MCF 10A (cell line): ENCODE measurements around the gene SLC24A3. TPM values are rescaled to one million over a fixed set of nuclear protein-coding genes. Genes with fewer than 3 reads are reported as not detected.

Source experiments
- BruUV-seq: library from RNA; stranded (reverse); fragments of 400-500 nt; replicated peaks from 2 replicates; lab custom pipeline; 2021; lab: Mats Ljungman, UMichigan
- CTCF ChIA-PET: fragments of 300-600 bp; sonication (Branson Sonifier 250); formaldehyde crosslinking; extraction: SDS; loops from one replicate; lab custom pipeline; 2021; ENCODE audit warnings: antibody characterized with exemption, inconsistent platforms; lab: Yijun Ruan, JAX
- POLR2A ChIA-PET: fragments of 300-600, 350-650 bp; sonication (Branson Sonifier 250); formaldehyde crosslinking; extraction: SDS; loops from one replicate; lab custom pipeline; 2020; ENCODE audit warnings: antibody characterized with exemption, inconsistent platforms; lab: Yijun Ruan, JAX
- DNase-seq: peaks from one replicate; pipeline ENCODE4 v3.0.0-alpha.2; 2018; ENCODE audit not compliant: unreplicated experiment
- H3K27ac Mint-ChIP-seq: one replicate; pipeline ENCODE4 v1.8.0; 2022; ENCODE audit warnings: mild to moderate bottlenecking, low read depth, mixed read lengths; ENCODE audit not compliant: unreplicated experiment
- H3K27me3 Mint-ChIP-seq: one replicate; pipeline ENCODE4 v1.8.0; 2022; ENCODE audit warnings: mixed read lengths; ENCODE audit not compliant: insufficient read depth, unreplicated experiment
- H3K36me3 Mint-ChIP-seq: one replicate; pipeline ENCODE4 v1.8.0; 2022; ENCODE audit warnings: mild to moderate bottlenecking, moderate library complexity, mixed read lengths; ENCODE audit not compliant: insufficient read depth, unreplicated experiment
- H3K4me1 Mint-ChIP-seq: one replicate; pipeline ENCODE4 v1.8.0; 2022; ENCODE audit warnings: mixed read lengths; ENCODE audit not compliant: insufficient read depth, unreplicated experiment
- H3K4me3 Mint-ChIP-seq: one replicate; pipeline ENCODE4 v1.8.0; 2022; ENCODE audit warnings: mild to moderate bottlenecking, moderate library complexity, mixed read lengths; ENCODE audit not compliant: unreplicated experiment
- H3K9me3 Mint-ChIP-seq: one replicate; pipeline ENCODE4 v1.8.0; 2022; ENCODE audit warnings: mixed read lengths; ENCODE audit not compliant: unreplicated experiment
- CTCF ChIP-seq: fragments of 200-600 bp; IDR thresholded peaks from one replicate; pipeline ENCODE4 v1.8.0; 2022; ENCODE audit warnings: antibody characterized with exemption, mild to moderate bottlenecking; ENCODE audit not compliant: unreplicated experiment
- intact Hi-C: fragments of 100-400 bp; cut with micrococcal nuclease; formaldehyde crosslinking; loops from 2 replicates; pipeline ENCODE4 v1.14.1; 2022
- total RNA-seq: library from RNA; stranded (reverse); gene quantifications from 2 replicates; pipeline ENCODE4 v1.2.3, GENCODE V29; 2022

The SLC24A3 gene
- total RNA-seq, 1 experiment from 2014 or later = not detected

GRCh38 chr20:19661717-19662636 is 449.5 kb downstream of the SLC24A3 start:
- peak; percentile 73 for DNase-seq
- no peak overlapping the region for H3K27ac Mint-ChIP-seq
- CTCF ChIA-PET = interaction anchor here (0.6 to 6.9 kb wide), 80 partner anchors 8 to 1386 kb away, joined by 3 to 128 read pairs (median 4); partner anchors contain the start of genes DZANK1 and POLR3F
- peak; percentile 99 for TF ChIP-seq CTCF
- H3K9me3 Mint-ChIP-seq = no peaks in the 10 kb centered on the region
- H3K4me3 Mint-ChIP-seq = no peak overlapping the region
- peaks cover 59% of the 10 kb centered on the region for H3K27me3 Mint-ChIP-seq
- no peaks in the 10 kb centered on the region for H3K4me1 Mint-ChIP-seq
- POLR2A ChIA-PET = interaction anchor here (0.6 kb wide), 1 partner anchor 1685 kb away, joined by 3 read pairs; no protein-coding TSS in a partner anchor
- intact Hi-C loops = loop anchor here (1.0 kb wide), 5 partner anchors 34 to 1249 kb away; no protein-coding TSS in a partner anchor
- no TSS peak for BruUV-seq
- no peaks in the 10 kb centered on the region for H3K36me3 Mint-ChIP-seq

- Mint-ChIP-seq H3K9me3 (no peaks in the 10 kb centered on the region), H3K27me3 (peaks cover 60% of the 10 kb centered on the region), H3K4me3 (no peak overlapping the region), H3K27ac (no peak overlapping the region), H3K4me1 (no peaks in the 10 kb centered on the region), H3K36me3 (no peaks in the 10 kb centered on the region)
- ChIA-PET CTCF (interaction anchor here (0.6 to 6.9 kb wide), 45 partner anchors 9 to 1760 kb away, joined by 3 to 128 read pairs (median 4); partner anchors contain the start of genes DZANK1 and POLR3F), POLR2A (no interaction called here)
- intact Hi-C loops = loop anchor here (1.0 kb wide), 5 partner anchors 34 to 1249 kb away; no protein-coding TSS in a partner anchor
- no TSS peak for BruUV-seq
- no peak for DNase-seq
- no peak for TF ChIP-seq CTCF
Observed at GRCh38 chr20:19662637-19662995, 450.2 kb downstream of the SLC24A3 start.

- Mint-ChIP-seq H3K4me3 (no peak overlapping the region), H3K4me1 (no peaks in the 10 kb centered on the region), H3K36me3 (no peaks in the 10 kb centered on the region), H3K27me3 (peaks cover 77% of the 10 kb centered on the region), H3K27ac (no peak overlapping the region), H3K9me3 (no peaks in the 10 kb centered on the region)
- ChIA-PET POLR2A (no interaction called here), CTCF (interaction anchor here (0.8 kb wide), 1 partner anchor 347 kb away, joined by 3 read pairs; no protein-coding TSS in a partner anchor)
- no peak for DNase-seq
- intact Hi-C loops = no loop called here
- TF ChIP-seq CTCF = no peak
- BruUV-seq = no TSS peak
Observed at GRCh38 chr20:19668418-19668817, 456.0 kb downstream of the SLC24A3 start.

- Mint-ChIP-seq H3K9me3 (no peaks in the 10 kb centered on the region), H3K36me3 (no peaks in the 10 kb centered on the region), H3K4me3 (no peak overlapping the region), H3K4me1 (no peaks in the 10 kb centered on the region), H3K27ac (no peak overlapping the region), H3K27me3 (peaks cover 62% of the 10 kb centered on the region)
- no peak for DNase-seq
- CTCF ChIA-PET = no interaction called here
- TF ChIP-seq CTCF = no peak
- no TSS peak for BruUV-seq
- POLR2A ChIA-PET = interaction anchor here (0.7 to 1.4 kb wide), 2 partner anchors 10 to 99 kb away, joined by 3 to 4 read pairs; no protein-coding TSS in a partner anchor
- intact Hi-C loops = no loop called here
Observed at GRCh38 chr20:19670829-19671228, 458.4 kb downstream of the SLC24A3 start.
